ENCODE measurements around the gene ZBTB40.

ZBTB40 gene

GRCh38 chr1:22451702-22452480 is at the start of gene ZBTB40 (continued):
- peak; percentile 49; the same call in 1 of the 2 replicates for TF ChIP-seq ZNF513 (tag by site-specific recombination; IDR thresholded peaks at IDR 0.05)
- peak; percentile 64; the same call in 1 of the 2 replicates for TF ChIP-seq ZNF184 (tag by site-specific recombination; IDR thresholded peaks at IDR 0.05)
- no peak for TF ChIP-seq ZNF560 (tag by site-specific recombination; IDR thresholded peaks at IDR 0.05; ENCODE audit: borderline replicate concordance)
- TF ChIP-seq ZNF571 (tag by site-specific recombination; IDR thresholded peaks at IDR 0.05) = no peak
- peak; percentile 92 for TF ChIP-seq KLF10 (tag by site-specific recombination; IDR thresholded peaks at IDR 0.05)
- no peak; the same call in 1 of the 2 replicates for TF ChIP-seq ZNF223 (tag by site-specific recombination; IDR thresholded peaks at IDR 0.05)
- TF ChIP-seq ZNF10 (tag by site-specific recombination; IDR thresholded peaks at IDR 0.05) = peak; percentile 80

DNA sequence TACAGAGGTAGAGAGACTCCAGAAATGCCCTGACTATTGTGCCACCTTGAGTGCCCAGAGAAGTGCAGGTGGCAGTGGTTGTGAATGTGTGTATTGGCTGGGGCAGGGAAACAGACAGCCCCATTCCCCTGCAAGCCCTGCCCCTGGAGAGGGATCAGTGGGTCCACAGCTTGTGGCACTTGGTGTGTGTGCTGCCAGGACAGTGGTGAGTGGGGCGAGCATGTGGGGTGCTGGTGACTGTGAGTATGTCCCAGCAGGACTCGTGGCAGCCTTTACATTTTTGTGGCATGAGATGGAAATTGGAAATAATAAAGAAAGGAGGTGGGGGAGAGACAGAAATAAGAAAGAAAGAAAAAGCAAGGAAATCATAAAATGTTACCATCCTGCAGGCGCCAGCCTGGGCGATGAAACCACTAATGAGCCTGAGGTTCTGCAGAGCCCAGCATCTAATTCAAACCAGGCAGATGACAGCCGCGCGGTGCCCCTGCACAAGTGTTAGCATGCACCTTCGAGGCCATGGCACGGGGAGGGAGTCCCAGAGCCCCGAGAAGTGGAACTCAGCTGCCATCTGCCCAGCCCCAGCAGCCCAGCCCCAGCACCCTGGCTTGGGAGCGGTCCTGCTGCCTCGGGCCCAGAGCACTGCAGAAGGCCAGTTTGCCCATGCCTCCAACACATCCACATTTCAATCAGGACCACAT is 49.1 kb upstream of the ZBTB40 start:
- ChIA-PET CTCF (no interaction called here), POLR2A (no interaction called here)
- Histone ChIP-seq H3K9me3 (ENCODE audit: control insufficient read depth, insufficient read depth, low read depth, low read length) (no peaks in the 10 kb centered on the region), H3K27ac (ENCODE audit: extremely low read depth, low read depth, low read length) (no peak overlapping the region), H3K36me3 (ENCODE audit: control insufficient read depth in 2 of 2, insufficient read depth in 1 of 2, low read length in 2 of 2) (no peaks in the 10 kb centered on the region), H3K4me3 (ENCODE audit: low read depth, low read length) (no peak overlapping the region), H3K4me1 (ENCODE audit: control insufficient read depth, insufficient read depth, low read length) (no peaks in the 10 kb centered on the region)
- TF ChIP-seq ZNF585B (tag by site-specific recombination; IDR thresholded peaks at IDR 0.05) (no peak), ZNF660 (tag by site-specific recombination; IDR thresholded peaks at IDR 0.05) (no peak), WT1 (tag by site-specific recombination; IDR thresholded peaks at IDR 0.05) (no peak), ZNF324 (tag by site-specific recombination; IDR thresholded peaks at IDR 0.05) (no peak), ZNF391 (tag by site-specific recombination; IDR thresholded peaks at IDR 0.05; ENCODE audit: borderline replicate concordance, low read depth) (no peak), TCF7L2 (IDR thresholded peaks at IDR 0.05; ENCODE audit: borderline replicate concordance, low read depth, low read length) (no peak), ZNF155 (tag by site-specific recombination; IDR thresholded peaks at IDR 0.05) (no peak), TRIM28 (IDR thresholded peaks at IDR 0.05; ENCODE audit: borderline replicate concordance, low read length) (no peak), ZNF558 (tag by site-specific recombination; IDR thresholded peaks at IDR 0.05) (no peak)
- TF ChIP-seq, protein P1, sequence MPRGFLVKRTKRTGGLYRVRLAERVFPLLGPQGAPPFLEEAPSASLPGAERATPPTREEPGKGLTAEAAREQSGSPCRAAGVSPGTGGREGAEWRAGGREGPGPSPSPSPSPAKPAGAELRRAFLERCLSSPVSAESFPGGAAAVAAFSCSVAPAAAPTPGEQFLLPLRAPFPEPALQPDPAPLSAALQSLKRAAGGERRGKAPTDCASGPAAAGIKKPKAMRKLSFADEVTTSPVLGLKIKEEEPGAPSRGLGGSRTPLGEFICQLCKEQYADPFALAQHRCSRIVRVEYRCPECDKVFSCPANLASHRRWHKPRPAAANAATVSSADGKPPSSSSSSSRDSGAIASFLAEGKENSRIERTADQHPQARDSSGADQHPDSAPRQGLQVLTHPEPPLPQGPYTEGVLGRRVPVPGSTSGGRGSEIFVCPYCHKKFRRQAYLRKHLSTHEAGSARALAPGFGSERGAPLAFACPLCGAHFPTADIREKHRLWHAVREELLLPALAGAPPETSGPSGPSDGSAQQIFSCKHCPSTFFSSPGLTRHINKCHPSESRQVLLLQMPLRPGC (tag by site-specific recombination; IDR thresholded peaks at IDR 0.05) = no peak

DNA sequence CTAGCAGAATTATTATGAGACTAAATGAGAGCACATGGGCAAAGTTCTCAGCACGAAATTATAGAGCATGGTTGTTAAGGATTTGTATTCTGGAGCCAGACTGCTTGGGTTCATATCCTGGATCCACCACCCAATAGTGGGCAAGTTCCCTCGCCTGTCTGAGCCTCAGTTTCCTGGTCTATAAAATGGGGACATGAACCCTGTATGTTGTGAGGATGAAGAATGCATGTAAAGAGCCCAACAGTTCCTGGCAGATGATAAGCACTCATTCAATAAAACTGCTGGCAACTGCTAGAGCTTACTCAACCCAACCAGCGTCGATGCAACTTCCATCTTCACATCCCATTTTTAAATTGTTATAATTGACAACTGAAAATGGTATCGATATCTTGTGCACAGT is 47.2 kb upstream of the ZBTB40 start:
- H3K4me3 ChIP-seq (ENCODE audit: low read depth, low read length) = no peak overlapping the region
- no peaks in the 10 kb centered on the region for H3K4me1 ChIP-seq (ENCODE audit: control insufficient read depth, insufficient read depth, low read length)
- H3K27ac ChIP-seq (ENCODE audit: extremely low read depth, low read depth, low read length) = no peak overlapping the region
- H3K36me3 ChIP-seq (ENCODE audit: control insufficient read depth in 2 of 2, insufficient read depth in 1 of 2, low read length in 2 of 2) = no peaks in the 10 kb centered on the region
- TF ChIP-seq, protein P2, sequence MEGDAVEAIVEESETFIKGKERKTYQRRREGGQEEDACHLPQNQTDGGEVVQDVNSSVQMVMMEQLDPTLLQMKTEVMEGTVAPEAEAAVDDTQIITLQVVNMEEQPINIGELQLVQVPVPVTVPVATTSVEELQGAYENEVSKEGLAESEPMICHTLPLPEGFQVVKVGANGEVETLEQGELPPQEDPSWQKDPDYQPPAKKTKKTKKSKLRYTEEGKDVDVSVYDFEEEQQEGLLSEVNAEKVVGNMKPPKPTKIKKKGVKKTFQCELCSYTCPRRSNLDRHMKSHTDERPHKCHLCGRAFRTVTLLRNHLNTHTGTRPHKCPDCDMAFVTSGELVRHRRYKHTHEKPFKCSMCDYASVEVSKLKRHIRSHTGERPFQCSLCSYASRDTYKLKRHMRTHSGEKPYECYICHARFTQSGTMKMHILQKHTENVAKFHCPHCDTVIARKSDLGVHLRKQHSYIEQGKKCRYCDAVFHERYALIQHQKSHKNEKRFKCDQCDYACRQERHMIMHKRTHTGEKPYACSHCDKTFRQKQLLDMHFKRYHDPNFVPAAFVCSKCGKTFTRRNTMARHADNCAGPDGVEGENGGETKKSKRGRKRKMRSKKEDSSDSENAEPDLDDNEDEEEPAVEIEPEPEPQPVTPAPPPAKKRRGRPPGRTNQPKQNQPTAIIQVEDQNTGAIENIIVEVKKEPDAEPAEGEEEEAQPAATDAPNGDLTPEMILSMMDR (tag by site-specific recombination; IDR thresholded peaks at IDR 0.05) = no peak
- TF ChIP-seq ZNF239 (tag by site-specific recombination; IDR thresholded peaks at IDR 0.05) (no peak), ZNF354C (tag by site-specific recombination; IDR thresholded peaks at IDR 0.05; ENCODE audit: borderline replicate concordance, low read depth) (no peak), BCL11B (tag by site-specific recombination; IDR thresholded peaks at IDR 0.05; ENCODE audit: low read depth) (no peak), HOXD13 (CRISPR knock-in tag; IDR thresholded peaks at IDR 0.05; ENCODE audit: borderline replicate concordance) (no peak), ZNF560 (tag by site-specific recombination; IDR thresholded peaks at IDR 0.05; ENCODE audit: borderline replicate concordance) (no peak), ZBTB1 (tag by site-specific recombination; IDR thresholded peaks at IDR 0.05) (no peak), ZBTB6 (tag by site-specific recombination; IDR thresholded peaks at IDR 0.05) (no peak), REPIN1 (tag by site-specific recombination; IDR thresholded peaks at IDR 0.05; ENCODE audit: low read depth) (no peak)
- CTCF ChIA-PET = interaction anchor here (0.6 to 1.8 kb wide), 2 partner anchors 12 to 598 kb away, joined by 6 to 10 read pairs; no protein-coding TSS in a partner anchor
- POLR2A ChIA-PET = no interaction called here
- no peaks in the 10 kb centered on the region for H3K9me3 ChIP-seq (ENCODE audit: control insufficient read depth, insufficient read depth, low read depth, low read length)
